HG02943 (cell line): ENCODE results near the gene SLC29A3.
A peak's percentile ranks its signal among the peaks of the same experiment; 100 is the strongest.

Experiments used
- ATAC-seq: cut with Tn5 transposase; IDR thresholded peaks from one replicate; pipeline ENCODE4 v1.9.1; 2021; ENCODE audit warnings: mild to moderate bottlenecking, low read depth, moderate library complexity; ENCODE audit not compliant: unreplicated experiment

SLC29A3 gene

GRCh38 chr10:71363936-71364335 lies 44.9 kb downstream of the SLC29A3 start:
- no peak for ATAC-seq

GRCh38 chr10:71365366-71365765 lies 46.3 kb downstream of the SLC29A3 start:
- no peak for ATAC-seq

GRCh38 chr10:71366690-71367089 lies 47.6 kb downstream of the SLC29A3 start:
- ATAC-seq, result no peak

- no peak for ATAC-seq
These were observed 48.2 kb downstream of the SLC29A3 start for GRCh38 chr10:71367271-71367670.

GRCh38 chr10:71368176-71368575 lies 49.1 kb downstream of the SLC29A3 start:
- no peak for ATAC-seq

- no peak for ATAC-seq
These were observed 49.6 kb downstream of the SLC29A3 start for GRCh38 chr10:71368643-71369042.

GRCh38 chr10:71369602-71370001 lies 50.5 kb downstream of the SLC29A3 start:
- ATAC-seq, result no peak

- no peak for ATAC-seq
These were observed 51.0 kb downstream of the SLC29A3 start for GRCh38 chr10:71370031-71370430.

GRCh38 chr10:71371750-71372166 lies 52.7 kb downstream of the SLC29A3 start:
- ATAC-seq, result no peak

GRCh38 chr10:71372882-71373495 lies 53.9 kb downstream of the SLC29A3 start:
- peak; percentile 39 for ATAC-seq

- ATAC-seq, result no peak
These were observed 55.6 kb downstream of the SLC29A3 start for GRCh38 chr10:71374481-71375233.

GRCh38 chr10:71375952-71376351 lies 56.9 kb downstream of the SLC29A3 start:
- ATAC-seq, result no peak

- ATAC-seq, result no peak
These were observed 59.5 kb downstream of the SLC29A3 start for GRCh38 chr10:71378336-71379117.

- ATAC-seq, result no peak
These were observed 60.2 kb downstream of the SLC29A3 start for GRCh38 chr10:71379118-71379766.

GRCh38 chr10:71380841-71381240 lies 61.8 kb downstream of the SLC29A3 start:
- no peak for ATAC-seq

- ATAC-seq, result no peak
These were observed 62.6 kb downstream of the SLC29A3 start for GRCh38 chr10:71381611-71382010.

GRCh38 chr10:71382028-71382427 lies 63.0 kb downstream of the SLC29A3 start:
- ATAC-seq, result no peak

GRCh38 chr10:71382757-71383156 lies 63.7 kb downstream of the SLC29A3 start:
- no peak for ATAC-seq

- no peak for ATAC-seq
These were observed 65.1 kb downstream of the SLC29A3 start for GRCh38 chr10:71383972-71384687.

- ATAC-seq, result no peak
These were observed 69.1 kb downstream of the SLC29A3 start for GRCh38 chr10:71388171-71388570.
